Lower leg skin (tissue), 3 donors: ENCODE data around the gene TBX10.

ENCODE experiments used
- POLR2A ChIP-seq, 2 donors: fragments of 450-650 bp; IDR thresholded peaks; one replicate each; pipeline ENCODE4 v1.6.1; 2016 to 2017; ENCODE audit warnings: antibody characterized with exemption in 2 of 2, mild to moderate bottlenecking in 1 of 2, moderate library complexity in 1 of 2
- TF ChIP-seq, protein P1 (sequence below), 3 donors: fragments of 450-650 bp; IDR thresholded peaks; one replicate each; pipeline ENCODE4 v1.5.1; 2016; ENCODE audit warnings: antibody characterized with exemption in 3 of 3, mild to moderate bottlenecking in 3 of 3, moderate library complexity in 2 of 3

DNA sequence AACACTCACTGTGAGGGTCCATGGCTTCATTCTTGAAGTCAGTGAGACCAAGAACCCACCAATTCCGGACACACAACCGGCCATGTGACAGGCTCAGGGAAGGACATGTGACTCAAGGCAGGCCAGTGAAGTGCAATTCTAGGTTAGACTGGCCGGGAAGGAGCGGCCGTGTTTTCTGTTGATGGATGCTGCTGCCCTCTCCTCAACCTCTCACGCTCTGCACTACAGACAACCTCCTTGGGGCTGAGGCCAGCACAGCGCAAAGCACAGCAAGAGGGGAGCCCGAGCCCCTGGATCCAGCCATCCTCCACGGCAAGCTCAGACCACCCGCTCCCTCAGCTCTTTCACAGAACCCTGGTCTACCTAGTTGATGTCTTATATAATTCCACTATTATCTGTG is 12.6 kb downstream of the TBX10 start:
- TF ChIP-seq, protein P1, sequence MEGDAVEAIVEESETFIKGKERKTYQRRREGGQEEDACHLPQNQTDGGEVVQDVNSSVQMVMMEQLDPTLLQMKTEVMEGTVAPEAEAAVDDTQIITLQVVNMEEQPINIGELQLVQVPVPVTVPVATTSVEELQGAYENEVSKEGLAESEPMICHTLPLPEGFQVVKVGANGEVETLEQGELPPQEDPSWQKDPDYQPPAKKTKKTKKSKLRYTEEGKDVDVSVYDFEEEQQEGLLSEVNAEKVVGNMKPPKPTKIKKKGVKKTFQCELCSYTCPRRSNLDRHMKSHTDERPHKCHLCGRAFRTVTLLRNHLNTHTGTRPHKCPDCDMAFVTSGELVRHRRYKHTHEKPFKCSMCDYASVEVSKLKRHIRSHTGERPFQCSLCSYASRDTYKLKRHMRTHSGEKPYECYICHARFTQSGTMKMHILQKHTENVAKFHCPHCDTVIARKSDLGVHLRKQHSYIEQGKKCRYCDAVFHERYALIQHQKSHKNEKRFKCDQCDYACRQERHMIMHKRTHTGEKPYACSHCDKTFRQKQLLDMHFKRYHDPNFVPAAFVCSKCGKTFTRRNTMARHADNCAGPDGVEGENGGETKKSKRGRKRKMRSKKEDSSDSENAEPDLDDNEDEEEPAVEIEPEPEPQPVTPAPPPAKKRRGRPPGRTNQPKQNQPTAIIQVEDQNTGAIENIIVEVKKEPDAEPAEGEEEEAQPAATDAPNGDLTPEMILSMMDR (IDR thresholded peaks at IDR 0.05): no peak
- no peak for TF ChIP-seq POLR2A (IDR thresholded peaks at IDR 0.05)
